Measurements from ENCODE around the gene ATP2C2. TPM values are rescaled to one million over a fixed set of nuclear protein-coding genes. Genes with fewer than 3 reads are reported as not detected.

ATP2C2 gene
- total and polyA plus RNA-seq, 9 of the 15 experiments (the other 6 are each of a cell fraction or from before 2014, with no cell fraction given) = 0.75 TPM; not detected in 8

DNA sequence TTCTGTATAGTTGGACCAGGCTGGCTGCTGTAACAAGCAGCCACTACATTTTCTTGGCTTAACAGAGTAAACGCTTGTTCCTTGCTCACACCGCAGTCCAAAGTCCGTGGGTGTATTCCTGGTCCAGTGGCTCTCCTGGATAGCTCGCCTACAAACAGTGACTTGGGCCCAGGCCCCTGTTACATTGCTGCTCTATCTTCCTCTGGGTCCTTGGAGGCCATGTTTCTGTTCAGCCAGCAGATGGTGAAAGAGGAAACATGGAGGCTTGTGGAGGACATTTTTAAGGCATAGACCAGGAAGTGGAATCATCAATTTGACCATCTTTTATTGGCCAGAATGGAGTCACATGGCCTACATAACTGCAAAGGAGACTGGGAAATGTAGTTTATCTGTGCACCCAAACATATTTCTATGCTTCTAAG, 55.1 kb downstream of the ATP2C2 start:
- in situ Hi-C loops (cut with MboI) (no loop called here), intact Hi-C loops (cut with micrococcal nuclease) (no loop called here)
- CTCF ChIA-PET (ENCODE audit: low intra/inter-chr PET ratio) = no interaction called here
- Histone ChIP-seq H3K27ac (ENCODE audit: extremely low read depth, low read depth, low read length) (no peak overlapping the region), H3K27me3 (ENCODE audit: control insufficient read depth in 2 of 2, insufficient read depth in 2 of 2, low read length in 2 of 2) (peaks cover 38 to 61% of the 10 kb centered on the region in 2 experiments), H4K20me1 (replicated peaks; ENCODE audit: control insufficient read depth, insufficient read depth, low read length) (no peaks in the 10 kb centered on the region), H3K4me3 (peak overlapping the region; percentile 8; the same call in 1 of the 2 replicates), H3K79me2 (ENCODE audit: control insufficient read depth, insufficient read depth, low read length) (no peaks in the 10 kb centered on the region), H2AFZ (ENCODE audit: low read depth, low read length) (peak overlapping the region; percentile 95), H3K4me1 (replicated peaks in 1 of 2; ENCODE audit: control insufficient read depth in 2 of 2, insufficient read depth in 2 of 2, low read length in 2 of 2) (0 out of 5 replicates have a peak, but pooled peaks cover 0 to 2% of the 10 kb centered on the region in 2 experiments), H3K9me1 (ENCODE audit: control insufficient read depth, insufficient read depth, low read length) (no peaks in the 10 kb centered on the region), H3K9ac (ENCODE audit: insufficient read depth in 1 of 2, low read depth in 2 of 2, low read length in 2 of 2) (no peak overlapping the region), H3K36me3 (ENCODE audit: control insufficient read depth, insufficient read depth, low read length) (no peaks in the 10 kb centered on the region), H3K9me3 (replicated peaks; ENCODE audit: control insufficient read depth, insufficient read depth, low read depth, low read length) (peaks cover 7% of the 10 kb centered on the region), H3K4me2 (ENCODE audit: insufficient read depth, low read length) (peak overlapping the region; percentile 76)
- ATAC-seq (peak; percentile 96), FAIRE-seq (peak; percentile 95), DNase-seq (ENCODE audit: extremely low read depth in 1 of 4, low spot score in 3 of 4) (peak; percentile 71 to 82 (median 72))
- 32% methylated on average over 4 of the region's 4 CpGs for WGBS (ENCODE audit: insufficient coverage, low coverage, missing lambda C conversion rate)
- no TSS peak for BruUV-seq (replicated peaks)
- POLR2A ChIA-PET = interaction anchor here (1.5 kb wide), 1 partner anchor 10 kb away, joined by 7 read pairs; no protein-coding TSS in a partner anchor
- no peak for TF ChIP-seq EWSR1 (IDR thresholded peaks at IDR 0.05; ENCODE audit: borderline replicate concordance, low read depth, partially characterized antibody)
- TF ChIP-seq, protein P1, sequence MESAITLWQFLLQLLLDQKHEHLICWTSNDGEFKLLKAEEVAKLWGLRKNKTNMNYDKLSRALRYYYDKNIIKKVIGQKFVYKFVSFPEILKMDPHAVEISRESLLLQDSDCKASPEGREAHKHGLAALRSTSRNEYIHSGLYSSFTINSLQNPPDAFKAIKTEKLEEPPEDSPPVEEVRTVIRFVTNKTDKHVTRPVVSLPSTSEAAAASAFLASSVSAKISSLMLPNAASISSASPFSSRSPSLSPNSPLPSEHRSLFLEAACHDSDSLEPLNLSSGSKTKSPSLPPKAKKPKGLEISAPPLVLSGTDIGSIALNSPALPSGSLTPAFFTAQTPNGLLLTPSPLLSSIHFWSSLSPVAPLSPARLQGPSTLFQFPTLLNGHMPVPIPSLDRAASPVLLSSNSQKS (CRISPR knock-in tag; IDR thresholded peaks at IDR 0.05) = no peak
- peak; percentile 83 to 91 for TF ChIP-seq FOXK2 (conservative IDR thresholded peaks at IDR 0.05 in 1 of 2, IDR thresholded peaks at IDR 0.05 in 1 of 2; ENCODE audit: low read depth in 2 of 2)
- 0 out of 2 replicates have a peak, but pooled peaks have one; percentile 24 for TF ChIP-seq ERF (CRISPR knock-in tag; IDR thresholded peaks at IDR 0.05)
- TF ChIP-seq, protein P2, sequence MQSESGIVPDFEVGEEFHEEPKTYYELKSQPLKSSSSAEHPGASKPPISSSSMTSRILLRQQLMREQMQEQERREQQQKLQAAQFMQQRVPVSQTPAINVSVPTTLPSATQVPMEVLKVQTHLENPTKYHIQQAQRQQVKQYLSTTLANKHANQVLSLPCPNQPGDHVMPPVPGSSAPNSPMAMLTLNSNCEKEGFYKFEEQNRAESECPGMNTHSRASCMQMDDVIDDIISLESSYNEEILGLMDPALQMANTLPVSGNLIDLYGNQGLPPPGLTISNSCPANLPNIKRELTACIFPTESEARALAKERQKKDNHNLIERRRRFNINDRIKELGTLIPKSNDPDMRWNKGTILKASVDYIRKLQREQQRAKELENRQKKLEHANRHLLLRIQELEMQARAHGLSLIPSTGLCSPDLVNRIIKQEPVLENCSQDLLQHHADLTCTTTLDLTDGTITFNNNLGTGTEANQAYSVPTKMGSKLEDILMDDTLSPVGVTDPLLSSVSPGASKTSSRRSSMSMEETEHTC (IDR thresholded peaks at IDR 0.05) = no peak
- TF ChIP-seq, protein P3, sequence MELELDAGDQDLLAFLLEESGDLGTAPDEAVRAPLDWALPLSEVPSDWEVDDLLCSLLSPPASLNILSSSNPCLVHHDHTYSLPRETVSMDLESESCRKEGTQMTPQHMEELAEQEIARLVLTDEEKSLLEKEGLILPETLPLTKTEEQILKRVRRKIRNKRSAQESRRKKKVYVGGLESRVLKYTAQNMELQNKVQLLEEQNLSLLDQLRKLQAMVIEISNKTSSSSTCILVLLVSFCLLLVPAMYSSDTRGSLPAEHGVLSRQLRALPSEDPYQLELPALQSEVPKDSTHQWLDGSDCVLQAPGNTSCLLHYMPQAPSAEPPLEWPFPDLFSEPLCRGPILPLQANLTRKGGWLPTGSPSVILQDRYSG (tag; conservative IDR thresholded peaks at IDR 0.05; ENCODE audit: low read depth) = peak; percentile 96
- TF ChIP-seq ZNF324 (CRISPR knock-in tag; IDR thresholded peaks at IDR 0.05) = no peak
- TF ChIP-seq, protein P4, sequence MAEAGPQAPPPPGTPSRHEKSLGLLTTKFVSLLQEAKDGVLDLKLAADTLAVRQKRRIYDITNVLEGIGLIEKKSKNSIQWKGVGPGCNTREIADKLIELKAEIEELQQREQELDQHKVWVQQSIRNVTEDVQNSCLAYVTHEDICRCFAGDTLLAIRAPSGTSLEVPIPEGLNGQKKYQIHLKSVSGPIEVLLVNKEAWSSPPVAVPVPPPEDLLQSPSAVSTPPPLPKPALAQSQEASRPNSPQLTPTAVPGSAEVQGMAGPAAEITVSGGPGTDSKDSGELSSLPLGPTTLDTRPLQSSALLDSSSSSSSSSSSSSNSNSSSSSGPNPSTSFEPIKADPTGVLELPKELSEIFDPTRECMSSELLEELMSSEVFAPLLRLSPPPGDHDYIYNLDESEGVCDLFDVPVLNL (CRISPR knock-in tag; IDR thresholded peaks at IDR 0.05; ENCODE audit: low read depth) = no peak
- TF ChIP-seq TCF7L2 (IDR thresholded peaks at IDR 0.05; ENCODE audit: low read depth, low read length) = no peak
- peak; percentile 68; the same call in 1 of the 2 replicates for TF ChIP-seq ZNF311 (CRISPR knock-in tag; IDR thresholded peaks at IDR 0.05)
- TF ChIP-seq, protein P5, sequence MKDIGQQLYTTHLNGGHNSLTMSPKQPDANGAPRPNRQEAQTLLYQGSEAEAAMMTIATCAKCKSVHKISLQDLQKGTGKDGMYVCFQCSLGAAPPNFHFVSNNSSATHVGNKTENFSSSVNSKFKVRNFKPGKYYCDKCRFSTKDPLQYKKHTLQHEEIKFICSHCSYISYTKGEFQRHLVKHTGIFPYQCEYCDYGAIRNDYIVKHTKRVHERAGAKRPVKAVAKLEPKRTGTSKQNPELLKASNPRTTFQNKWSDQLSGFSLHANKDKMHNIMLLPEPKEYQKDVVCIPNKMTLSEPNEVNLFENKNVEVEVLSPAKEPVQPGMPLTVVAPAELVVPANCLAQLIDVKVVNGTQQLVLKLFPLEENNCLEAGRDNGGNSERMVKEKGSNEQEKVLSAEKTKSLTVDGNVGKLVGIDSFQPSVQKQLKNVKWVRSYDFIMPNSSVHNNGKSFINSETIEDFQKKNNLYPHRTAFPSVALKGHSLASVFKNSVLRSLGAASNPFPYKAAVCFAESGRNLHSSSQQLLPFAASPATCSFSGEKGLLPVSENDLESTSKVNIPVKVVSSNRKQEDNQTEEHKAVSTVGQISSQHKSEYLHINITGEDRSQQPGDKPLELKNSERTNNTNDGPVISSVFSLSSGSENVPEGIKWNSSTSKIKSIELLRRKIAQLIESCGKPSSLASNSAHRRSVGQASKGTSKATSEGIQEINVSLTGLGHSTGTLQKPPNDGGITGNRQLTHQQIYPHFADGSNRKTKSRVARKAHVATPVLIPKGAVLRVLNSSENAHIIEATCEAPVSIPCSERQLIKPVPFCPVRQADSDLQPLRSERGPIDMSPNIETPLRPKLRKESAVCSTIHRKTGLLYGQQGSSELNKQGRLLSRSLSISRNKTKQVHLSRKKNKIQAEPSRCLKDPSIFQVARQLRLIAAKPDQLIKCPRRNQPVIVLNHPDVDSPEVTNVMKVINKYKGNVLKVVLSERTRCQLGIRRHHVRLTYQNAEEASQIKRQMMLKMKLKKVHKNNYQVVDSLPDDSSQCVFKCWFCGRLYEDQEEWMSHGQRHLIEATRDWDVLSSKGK (CRISPR knock-in tag; IDR thresholded peaks at IDR 0.05) = no peak
- TF ChIP-seq HIVEP1 (CRISPR knock-in tag; IDR thresholded peaks at IDR 0.05) = peak; percentile 69; the same call in 1 of the 2 replicates
- no peak for TF ChIP-seq ATF7 (IDR thresholded peaks at IDR 0.05)
- TF ChIP-seq JUNB (CRISPR knock-in tag; conservative IDR thresholded peaks at IDR 0.05) = no peak

Measured in K562 (cell line).